ENCODE results near the gene RSPO4. TPM values are rescaled to one million over a fixed set of nuclear protein-coding genes. Genes with fewer than 3 reads are reported as not detected.

The RSPO4 gene
- total and polyA plus RNA-seq, 2 experiments from 2014 or later = 2.8 to 4.5 TPM

DNA sequence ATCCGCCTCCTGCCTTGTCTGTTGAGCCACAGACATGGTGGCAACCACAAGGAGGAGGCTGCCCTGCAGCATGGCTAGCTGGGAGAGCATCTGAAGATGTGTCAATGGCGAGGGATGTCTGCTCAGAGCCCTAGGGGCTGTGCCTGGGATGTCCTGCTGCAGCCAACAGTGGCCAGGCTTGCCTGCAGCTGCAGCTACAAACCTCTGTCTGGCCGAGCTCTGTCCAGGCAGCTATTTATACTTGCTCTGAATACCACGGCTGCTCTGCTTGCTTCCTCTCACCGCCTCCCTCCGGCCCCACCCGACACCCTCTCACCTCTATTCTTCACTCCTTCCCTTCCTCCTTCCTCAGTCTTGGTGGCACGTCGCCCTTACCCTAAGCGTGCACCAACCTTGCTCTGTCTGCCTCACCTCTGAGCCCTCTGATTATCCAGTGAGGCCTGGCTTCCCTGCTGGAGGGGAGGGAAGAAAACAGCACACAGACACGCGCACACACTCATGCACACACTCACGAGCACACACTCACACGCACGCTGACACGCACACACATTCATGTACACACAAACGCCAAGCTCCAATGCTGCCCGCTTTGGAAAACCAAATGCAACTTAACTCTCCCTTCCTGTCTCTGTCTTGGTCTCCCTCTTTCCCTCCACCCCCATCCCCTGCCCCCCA lies 85.8 kb downstream of the RSPO4 start, which contains the start of gene ANGPT4:
Gene ANGPT4, minus strand, starts transcription at position 210 of the 675 bp plus-strand sequence. Its CDS starts 120 bp downstream, at position 90.
- Histone ChIP-seq H4K20me1 (replicated peaks; ENCODE audit: insufficient read depth) (no peaks in the 10 kb centered on the region), H3K36me3 (ENCODE audit: insufficient read depth) (no peaks in the 10 kb centered on the region), H3K9me2 (ENCODE audit: insufficient read depth) (no peaks in the 10 kb centered on the region), H3F3A (replicated peaks; ENCODE audit: low read depth) (no peaks in the 10 kb centered on the region), H3K4me2 (peak within 1 kb of the TSS; percentile 57), H2AFZ (peak within 1 kb of the TSS; percentile 83; the same call in 1 of the 2 replicates), H3K4me1 (ENCODE audit: insufficient read depth) (no peaks in the 10 kb centered on the region), H3K27ac (ENCODE audit: low read depth) (no peak within 1 kb of the TSS), H3K27me3 (ENCODE audit: insufficient read depth) (no peaks in the 10 kb centered on the region), H3K79me2 (replicated peaks; ENCODE audit: insufficient read depth) (no peaks in the 10 kb centered on the region), H3K4me3 (no peak within 1 kb of the TSS)
- peaks cover 24% of the 10 kb centered on the region for H3K4me1 Mint-ChIP-seq
- peaks cover 5% of the 10 kb centered on the region for H3K27me3 Mint-ChIP-seq (ENCODE audit: insufficient read depth, low read depth, poor library complexity)
- H3K9me3 Mint-ChIP-seq = peaks cover 4% of the 10 kb centered on the region
- ATAC-seq = peak; percentile 54
- TF ChIP-seq ZNF114 (CRISPR knock-in tag; IDR thresholded peaks at IDR 0.05) (no peak), STAT1 (IDR thresholded peaks at IDR 0.05; ENCODE audit: unreplicated experiment) (no peak), EZH2phosphoT487 (IDR thresholded peaks at IDR 0.05; ENCODE audit: unreplicated experiment) (no peak), CREB1 (CRISPR knock-in tag; IDR thresholded peaks at IDR 0.05; ENCODE audit: low read depth) (no peak), NANOG (IDR thresholded peaks at IDR 0.05; ENCODE audit: borderline replicate concordance) (no peak), ZNF331 (CRISPR knock-in tag; IDR thresholded peaks at IDR 0.05; ENCODE audit: low read depth) (no peak), EZH2 (IDR thresholded peaks at IDR 0.05; ENCODE audit: low read depth, unreplicated experiment) (no peak), JUNB (IDR thresholded peaks at IDR 0.05; ENCODE audit: unreplicated experiment) (no peak)
- TF ChIP-seq, protein P1, sequence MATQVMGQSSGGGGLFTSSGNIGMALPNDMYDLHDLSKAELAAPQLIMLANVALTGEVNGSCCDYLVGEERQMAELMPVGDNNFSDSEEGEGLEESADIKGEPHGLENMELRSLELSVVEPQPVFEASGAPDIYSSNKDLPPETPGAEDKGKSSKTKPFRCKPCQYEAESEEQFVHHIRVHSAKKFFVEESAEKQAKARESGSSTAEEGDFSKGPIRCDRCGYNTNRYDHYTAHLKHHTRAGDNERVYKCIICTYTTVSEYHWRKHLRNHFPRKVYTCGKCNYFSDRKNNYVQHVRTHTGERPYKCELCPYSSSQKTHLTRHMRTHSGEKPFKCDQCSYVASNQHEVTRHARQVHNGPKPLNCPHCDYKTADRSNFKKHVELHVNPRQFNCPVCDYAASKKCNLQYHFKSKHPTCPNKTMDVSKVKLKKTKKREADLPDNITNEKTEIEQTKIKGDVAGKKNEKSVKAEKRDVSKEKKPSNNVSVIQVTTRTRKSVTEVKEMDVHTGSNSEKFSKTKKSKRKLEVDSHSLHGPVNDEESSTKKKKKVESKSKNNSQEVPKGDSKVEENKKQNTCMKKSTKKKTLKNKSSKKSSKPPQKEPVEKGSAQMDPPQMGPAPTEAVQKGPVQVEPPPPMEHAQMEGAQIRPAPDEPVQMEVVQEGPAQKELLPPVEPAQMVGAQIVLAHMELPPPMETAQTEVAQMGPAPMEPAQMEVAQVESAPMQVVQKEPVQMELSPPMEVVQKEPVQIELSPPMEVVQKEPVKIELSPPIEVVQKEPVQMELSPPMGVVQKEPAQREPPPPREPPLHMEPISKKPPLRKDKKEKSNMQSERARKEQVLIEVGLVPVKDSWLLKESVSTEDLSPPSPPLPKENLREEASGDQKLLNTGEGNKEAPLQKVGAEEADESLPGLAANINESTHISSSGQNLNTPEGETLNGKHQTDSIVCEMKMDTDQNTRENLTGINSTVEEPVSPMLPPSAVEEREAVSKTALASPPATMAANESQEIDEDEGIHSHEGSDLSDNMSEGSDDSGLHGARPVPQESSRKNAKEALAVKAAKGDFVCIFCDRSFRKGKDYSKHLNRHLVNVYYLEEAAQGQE (IDR thresholded peaks at IDR 0.05; ENCODE audit: unreplicated experiment) = no peak
- TF ChIP-seq, protein P2, sequence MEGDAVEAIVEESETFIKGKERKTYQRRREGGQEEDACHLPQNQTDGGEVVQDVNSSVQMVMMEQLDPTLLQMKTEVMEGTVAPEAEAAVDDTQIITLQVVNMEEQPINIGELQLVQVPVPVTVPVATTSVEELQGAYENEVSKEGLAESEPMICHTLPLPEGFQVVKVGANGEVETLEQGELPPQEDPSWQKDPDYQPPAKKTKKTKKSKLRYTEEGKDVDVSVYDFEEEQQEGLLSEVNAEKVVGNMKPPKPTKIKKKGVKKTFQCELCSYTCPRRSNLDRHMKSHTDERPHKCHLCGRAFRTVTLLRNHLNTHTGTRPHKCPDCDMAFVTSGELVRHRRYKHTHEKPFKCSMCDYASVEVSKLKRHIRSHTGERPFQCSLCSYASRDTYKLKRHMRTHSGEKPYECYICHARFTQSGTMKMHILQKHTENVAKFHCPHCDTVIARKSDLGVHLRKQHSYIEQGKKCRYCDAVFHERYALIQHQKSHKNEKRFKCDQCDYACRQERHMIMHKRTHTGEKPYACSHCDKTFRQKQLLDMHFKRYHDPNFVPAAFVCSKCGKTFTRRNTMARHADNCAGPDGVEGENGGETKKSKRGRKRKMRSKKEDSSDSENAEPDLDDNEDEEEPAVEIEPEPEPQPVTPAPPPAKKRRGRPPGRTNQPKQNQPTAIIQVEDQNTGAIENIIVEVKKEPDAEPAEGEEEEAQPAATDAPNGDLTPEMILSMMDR (conservative IDR thresholded peaks at IDR 0.05; ENCODE audit: low read depth in 2 of 2) = no peak
- TF ChIP-seq, protein P3, sequence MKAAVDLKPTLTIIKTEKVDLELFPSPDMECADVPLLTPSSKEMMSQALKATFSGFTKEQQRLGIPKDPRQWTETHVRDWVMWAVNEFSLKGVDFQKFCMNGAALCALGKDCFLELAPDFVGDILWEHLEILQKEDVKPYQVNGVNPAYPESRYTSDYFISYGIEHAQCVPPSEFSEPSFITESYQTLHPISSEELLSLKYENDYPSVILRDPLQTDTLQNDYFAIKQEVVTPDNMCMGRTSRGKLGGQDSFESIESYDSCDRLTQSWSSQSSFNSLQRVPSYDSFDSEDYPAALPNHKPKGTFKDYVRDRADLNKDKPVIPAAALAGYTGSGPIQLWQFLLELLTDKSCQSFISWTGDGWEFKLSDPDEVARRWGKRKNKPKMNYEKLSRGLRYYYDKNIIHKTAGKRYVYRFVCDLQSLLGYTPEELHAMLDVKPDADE (IDR thresholded peaks at IDR 0.05) = no peak
- TF ChIP-seq, protein P4, sequence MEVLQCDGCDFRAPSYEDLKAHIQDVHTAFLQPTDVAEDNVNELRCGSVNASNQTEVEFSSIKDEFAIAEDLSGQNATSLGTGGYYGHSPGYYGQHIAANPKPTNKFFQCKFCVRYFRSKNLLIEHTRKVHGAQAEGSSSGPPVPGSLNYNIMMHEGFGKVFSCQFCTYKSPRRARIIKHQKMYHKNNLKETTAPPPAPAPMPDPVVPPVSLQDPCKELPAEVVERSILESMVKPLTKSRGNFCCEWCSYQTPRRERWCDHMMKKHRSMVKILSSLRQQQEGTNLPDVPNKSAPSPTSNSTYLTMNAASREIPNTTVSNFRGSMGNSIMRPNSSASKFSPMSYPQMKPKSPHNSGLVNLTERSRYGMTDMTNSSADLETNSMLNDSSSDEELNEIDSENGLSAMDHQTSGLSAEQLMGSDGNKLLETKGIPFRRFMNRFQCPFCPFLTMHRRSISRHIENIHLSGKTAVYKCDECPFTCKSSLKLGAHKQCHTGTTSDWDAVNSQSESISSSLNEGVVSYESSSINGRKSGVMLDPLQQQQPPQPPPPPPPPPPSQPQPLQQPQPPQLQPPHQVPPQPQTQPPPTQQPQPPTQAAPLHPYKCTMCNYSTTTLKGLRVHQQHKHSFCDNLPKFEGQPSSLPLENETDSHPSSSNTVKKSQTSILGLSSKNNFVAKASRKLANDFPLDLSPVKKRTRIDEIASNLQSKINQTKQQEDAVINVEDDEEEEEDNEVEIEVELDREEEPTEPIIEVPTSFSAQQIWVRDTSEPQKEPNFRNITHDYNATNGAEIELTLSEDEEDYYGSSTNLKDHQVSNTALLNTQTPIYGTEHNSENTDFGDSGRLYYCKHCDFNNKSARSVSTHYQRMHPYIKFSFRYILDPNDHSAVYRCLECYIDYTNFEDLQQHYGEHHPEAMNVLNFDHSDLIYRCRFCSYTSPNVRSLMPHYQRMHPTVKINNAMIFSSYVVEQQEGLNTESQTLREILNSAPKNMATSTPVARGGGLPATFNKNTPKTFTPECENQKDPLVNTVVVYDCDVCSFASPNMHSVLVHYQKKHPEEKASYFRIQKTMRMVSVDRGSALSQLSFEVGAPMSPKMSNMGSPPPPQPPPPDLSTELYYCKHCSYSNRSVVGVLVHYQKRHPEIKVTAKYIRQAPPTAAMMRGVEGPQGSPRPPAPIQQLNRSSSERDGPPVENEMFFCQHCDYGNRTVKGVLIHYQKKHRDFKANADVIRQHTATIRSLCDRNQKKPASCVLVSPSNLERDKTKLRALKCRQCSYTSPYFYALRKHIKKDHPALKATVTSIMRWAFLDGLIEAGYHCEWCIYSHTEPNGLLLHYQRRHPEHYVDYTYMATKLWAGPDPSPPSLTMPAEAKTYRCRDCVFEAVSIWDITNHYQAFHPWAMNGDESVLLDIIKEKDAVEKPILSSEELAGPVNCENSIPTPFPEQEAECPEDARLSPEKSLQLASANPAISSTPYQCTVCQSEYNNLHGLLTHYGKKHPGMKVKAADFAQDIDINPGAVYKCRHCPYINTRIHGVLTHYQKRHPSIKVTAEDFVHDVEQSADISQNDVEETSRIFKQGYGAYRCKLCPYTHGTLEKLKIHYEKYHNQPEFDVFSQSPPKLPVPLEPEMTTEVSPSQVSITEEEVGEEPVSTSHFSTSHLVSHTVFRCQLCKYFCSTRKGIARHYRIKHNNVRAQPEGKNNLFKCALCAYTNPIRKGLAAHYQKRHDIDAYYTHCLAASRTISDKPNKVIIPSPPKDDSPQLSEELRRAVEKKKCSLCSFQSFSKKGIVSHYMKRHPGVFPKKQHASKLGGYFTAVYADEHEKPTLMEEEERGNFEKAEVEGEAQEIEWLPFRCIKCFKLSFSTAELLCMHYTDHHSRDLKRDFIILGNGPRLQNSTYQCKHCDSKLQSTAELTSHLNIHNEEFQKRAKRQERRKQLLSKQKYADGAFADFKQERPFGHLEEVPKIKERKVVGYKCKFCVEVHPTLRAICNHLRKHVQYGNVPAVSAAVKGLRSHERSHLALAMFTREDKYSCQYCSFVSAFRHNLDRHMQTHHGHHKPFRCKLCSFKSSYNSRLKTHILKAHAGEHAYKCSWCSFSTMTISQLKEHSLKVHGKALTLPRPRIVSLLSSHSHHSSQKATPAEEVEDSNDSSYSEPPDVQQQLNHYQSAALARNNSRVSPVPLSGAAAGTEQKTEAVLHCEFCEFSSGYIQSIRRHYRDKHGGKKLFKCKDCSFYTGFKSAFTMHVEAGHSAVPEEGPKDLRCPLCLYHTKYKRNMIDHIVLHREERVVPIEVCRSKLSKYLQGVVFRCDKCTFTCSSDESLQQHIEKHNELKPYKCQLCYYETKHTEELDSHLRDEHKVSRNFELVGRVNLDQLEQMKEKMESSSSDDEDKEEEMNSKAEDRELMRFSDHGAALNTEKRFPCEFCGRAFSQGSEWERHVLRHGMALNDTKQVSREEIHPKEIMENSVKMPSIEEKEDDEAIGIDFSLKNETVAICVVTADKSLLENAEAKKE (CRISPR knock-in tag; IDR thresholded peaks at IDR 0.05) = no peak
- H3K4me3 Mint-ChIP-seq = peak within 1 kb of the TSS; percentile 2; the same call in 2 of the 3 replicates
- DNase-seq (ENCODE audit: low spot score) = peak; percentile 19
- H3K36me3 Mint-ChIP-seq (ENCODE audit: low read depth) = no peaks in the 10 kb centered on the region
- no peak within 1 kb of the TSS for H3K27ac Mint-ChIP-seq

All from GM23338 (cell line).